ENCODE measurements around the gene GRAMD2A. TPM values are rescaled to one million over a fixed set of nuclear protein-coding genes. Genes with fewer than 3 reads are reported as not detected.

The GRAMD2A gene
- total and polyA plus RNA-seq, 11 donors = 0.03 to 0.45 TPM; not detected in 9

DNA sequence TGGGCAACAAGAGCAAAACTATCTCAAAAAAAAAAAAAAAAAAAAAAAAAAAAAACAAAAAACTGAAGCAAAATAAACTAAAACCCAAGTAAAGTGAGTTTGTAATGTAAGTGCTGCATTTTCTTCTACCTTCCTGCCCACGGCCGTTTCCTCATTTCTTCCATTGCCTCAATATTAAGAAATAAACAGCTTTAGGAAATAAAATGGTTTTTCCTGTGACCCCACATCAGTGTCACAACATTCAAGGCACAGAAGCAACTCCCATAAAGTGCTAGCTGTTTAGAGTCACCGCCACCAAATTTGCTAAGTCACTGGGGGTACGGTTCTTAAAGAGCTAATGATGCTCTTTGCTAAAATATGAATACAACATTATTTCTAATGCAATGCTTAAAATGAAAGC, 30.1 kb upstream of the GRAMD2A start:
- DNase-seq = no peak
- WGBS, 4 donors = 51 to 71% (median 63%) methylated on average over 4 of the region's 4 CpGs
- ATAC-seq = no peak
- Histone ChIP-seq H3K27me3 (no peaks in the 10 kb centered on the region), H3K4me3 (peak overlapping the region in 6 of 12 donors; percentile 3 to 99 (median 86)), H3K36me3 (peaks cover 0 to 20% (median 6%) of the 10 kb centered on the region in 9 donors), H3K4me1 (peaks cover 4 to 77% (median 59%) of the 10 kb centered on the region in 12 donors), H3K9me3 (no peaks in the 10 kb centered on the region), H3K27ac (peak overlapping the region in 11 of 12 donors; percentile 33 to 100 (median 99))
- intact Hi-C loops (cut with DNase I) = no loop called here
- no peak for TF ChIP-seq POLR2A (IDR thresholded peaks at IDR 0.05)
- TF ChIP-seq, protein P1, sequence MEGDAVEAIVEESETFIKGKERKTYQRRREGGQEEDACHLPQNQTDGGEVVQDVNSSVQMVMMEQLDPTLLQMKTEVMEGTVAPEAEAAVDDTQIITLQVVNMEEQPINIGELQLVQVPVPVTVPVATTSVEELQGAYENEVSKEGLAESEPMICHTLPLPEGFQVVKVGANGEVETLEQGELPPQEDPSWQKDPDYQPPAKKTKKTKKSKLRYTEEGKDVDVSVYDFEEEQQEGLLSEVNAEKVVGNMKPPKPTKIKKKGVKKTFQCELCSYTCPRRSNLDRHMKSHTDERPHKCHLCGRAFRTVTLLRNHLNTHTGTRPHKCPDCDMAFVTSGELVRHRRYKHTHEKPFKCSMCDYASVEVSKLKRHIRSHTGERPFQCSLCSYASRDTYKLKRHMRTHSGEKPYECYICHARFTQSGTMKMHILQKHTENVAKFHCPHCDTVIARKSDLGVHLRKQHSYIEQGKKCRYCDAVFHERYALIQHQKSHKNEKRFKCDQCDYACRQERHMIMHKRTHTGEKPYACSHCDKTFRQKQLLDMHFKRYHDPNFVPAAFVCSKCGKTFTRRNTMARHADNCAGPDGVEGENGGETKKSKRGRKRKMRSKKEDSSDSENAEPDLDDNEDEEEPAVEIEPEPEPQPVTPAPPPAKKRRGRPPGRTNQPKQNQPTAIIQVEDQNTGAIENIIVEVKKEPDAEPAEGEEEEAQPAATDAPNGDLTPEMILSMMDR (IDR thresholded peaks at IDR 0.05) = no peak

- Histone ChIP-seq H3K27ac (peak overlapping the region in 11 of 12 donors; percentile 50 to 100 (median 99)), H3K4me1 (peaks cover 4 to 77% (median 59%) of the 10 kb centered on the region in 12 donors), H3K9me3 (no peaks in the 10 kb centered on the region), H3K27me3 (no peaks in the 10 kb centered on the region), H3K36me3 (peaks cover 0 to 20% (median 6%) of the 10 kb centered on the region in 9 donors), H3K4me3 (peak overlapping the region in 2 of 12 donors; percentile 23 to 89)
- intact Hi-C loops (cut with DNase I) = no loop called here
- TF ChIP-seq, protein P1 (IDR thresholded peaks at IDR 0.05) = no peak
- TF ChIP-seq POLR2A (IDR thresholded peaks at IDR 0.05) = no peak
- ATAC-seq (no peak), DNase-seq (no peak)
- WGBS, 4 donors = 47 to 53% (median 50%) methylated on average over 8 of the region's 8 CpGs
Observed at GRCh38 chr15:72227192-72227586, 29.6 kb upstream of the GRAMD2A start.

GRCh38 chr15:72223278-72223677, 25.7 kb upstream of the GRAMD2A start:
- H3K27ac ChIP-seq = peak overlapping the region in 1 of 12 donors; percentile 43
- no peaks in the 10 kb centered on the region for H3K9me3 ChIP-seq
- 83 to 90% (median 88%) methylated on average over 10 of the region's 10 CpGs for WGBS, 4 donors
- TF ChIP-seq, protein P1 (IDR thresholded peaks at IDR 0.05) = no peak
- no peak for TF ChIP-seq POLR2A (IDR thresholded peaks at IDR 0.05)
- DNase-seq = no peak
- no peak for ATAC-seq
- H3K27me3 ChIP-seq = no peaks in the 10 kb centered on the region
- intact Hi-C loops (cut with DNase I) = no loop called here
- H3K4me3 ChIP-seq = no peak overlapping the region
- H3K36me3 ChIP-seq = peaks cover 0 to 51% (median 18%) of the 10 kb centered on the region in 9 donors
- H3K4me1 ChIP-seq = peaks cover 0 to 89% (median 68%) of the 10 kb centered on the region in 12 donors

- intact Hi-C loops (cut with DNase I) = no loop called here
- WGBS, 4 donors = 45 to 61% (median 54%) methylated on average over 4 of the region's 4 CpGs
Observed at GRCh38 chr15:72222393-72222792, 24.8 kb upstream of the GRAMD2A start.

More at GRCh38 chr15:72222393-72222792, 24.8 kb upstream of the GRAMD2A start:
- peak overlapping the region in 8 of 12 donors; percentile 32 to 65 (median 44) for H3K27ac ChIP-seq
- ATAC-seq (peak; percentile 72 to 89 (median 82)), DNase-seq (peak in 4 of 5 donors; percentile 45 to 83 (median 66))
- H3K36me3 ChIP-seq = peaks cover 0 to 60% (median 26%) of the 10 kb centered on the region in 9 donors
- H3K4me3 ChIP-seq = no peak overlapping the region
- H3K9me3 ChIP-seq = no peaks in the 10 kb centered on the region
- H3K4me1 ChIP-seq = peaks cover 0 to 80% (median 60%) of the 10 kb centered on the region in 12 donors
- no peaks in the 10 kb centered on the region for H3K27me3 ChIP-seq
- TF ChIP-seq POLR2A (IDR thresholded peaks at IDR 0.05) = no peak
- TF ChIP-seq, protein P1 (IDR thresholded peaks at IDR 0.05) = no peak
